Small intestine (tissue), 7 donors: Measurements from ENCODE around the gene ACADSB. TPM values are rescaled to one million over a fixed set of nuclear protein-coding genes. Genes with fewer than 3 reads are reported as not detected.

Experiments
- DNase-seq, 2 donors: peaks; one replicate each; pipeline versions ENCODE4 v3.0.0 to v3.0.0-alpha.2; 2013
- FAIRE-seq: peaks from 2 replicates; lab custom pipeline; 2012; peaks lifted over from hg19 to GRCh38; lab: Jason Lieb, UNC
- H3K27ac ChIP-seq, 3 donors: one replicate each; pipeline ENCODE4 v1.5.1; 2013; ENCODE audit warnings: low read length in 2 of 3, mild to moderate bottlenecking in 2 of 3, control low read depth in 1 of 3, inconsistent platforms in 1 of 3, low read depth in 1 of 3, moderate library complexity in 1 of 3
- H3K27me3 ChIP-seq, 3 donors: one replicate each; pipeline ENCODE4 v1.6.1; 2013; ENCODE audit warnings: low read length in 3 of 3, inconsistent platforms in 1 of 3; ENCODE audit not compliant: control insufficient read depth in 3 of 3, insufficient read depth in 3 of 3
- H3K36me3 ChIP-seq, 3 donors: one replicate each; pipeline ENCODE4 v1.6.1; 2013; ENCODE audit warnings: low read length in 3 of 3, inconsistent platforms in 1 of 3, low read depth in 1 of 3, mild to moderate bottlenecking in 1 of 3, moderate library complexity in 1 of 3; ENCODE audit not compliant: control insufficient read depth in 3 of 3, insufficient read depth in 2 of 3
- H3K4me1 ChIP-seq, 3 donors: one replicate each; pipeline ENCODE4 v1.6.1; 2013; ENCODE audit warnings: low read length in 2 of 3, inconsistent platforms in 1 of 3, low read depth in 1 of 3, mild to moderate bottlenecking in 1 of 3, moderate library complexity in 1 of 3; ENCODE audit not compliant: control insufficient read depth in 3 of 3, insufficient read depth in 2 of 3
- H3K4me3 ChIP-seq, 3 donors: one replicate each; pipeline ENCODE4 v1.5.1; 2013; ENCODE audit warnings: low read length in 3 of 3, control low read depth in 1 of 3, inconsistent platforms in 1 of 3, low read depth in 1 of 3, mild to moderate bottlenecking in 1 of 3, moderate library complexity in 1 of 3
- H3K9me3 ChIP-seq, 2 donors: one replicate each; pipeline ENCODE4 v1.6.1; 2013; ENCODE audit warnings: low read depth in 1 of 2, low read length in 1 of 2; ENCODE audit not compliant: control insufficient read depth in 2 of 2, insufficient read depth in 1 of 2
- WGBS, 3 donors: extraction: QIAGEN DNeasy Blood & Tissue Kit; methylation state at CpG; one replicate each; pipeline ENCODE4 v1.1.7; 2013; 5-methylcytosine and 5-hydroxymethylcytosine counted together
- polyA plus RNA-seq, 4 donors: library from polyadenylated mRNA; stranded (reverse) in 3 of 4; unstranded in 1 of 4; fragments of 200-250 nt in 3 of 4; fragments of 120-200 nt in 1 of 4; gene quantifications; one replicate each; pipeline versions ENCODE4 v1.2.1 to v1.2.3, GENCODE V29; 2013
- donor health status: healthy with polysubstance abuse.
- donor health status: control.
- donor health status: control.
- donor health status: Bipolar disorder and iron deficiency.
- donor health status: healthy.

The ACADSB gene
- polyA plus RNA-seq, 4 donors = 7.7 to 26.4 (median 13.5) TPM

DNA sequence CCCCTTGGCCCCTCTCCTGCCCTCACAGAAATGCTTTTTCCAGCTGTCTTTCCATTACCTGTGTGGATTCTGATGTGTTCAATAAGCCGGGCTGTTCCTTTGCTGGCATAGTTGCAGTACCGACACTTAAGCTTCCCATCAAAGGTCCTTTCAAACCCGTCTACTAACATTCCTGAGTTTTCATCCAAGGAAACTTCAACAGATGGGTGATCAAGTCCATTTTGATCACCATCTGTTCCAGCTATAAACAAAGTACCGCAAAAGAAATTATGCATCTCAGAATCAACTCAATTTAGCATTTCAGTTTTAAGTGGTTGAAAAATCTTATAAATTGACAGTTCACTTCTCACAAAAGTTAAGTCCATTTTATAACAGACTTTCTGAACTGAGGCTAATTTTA, 12.9 kb upstream of the ACADSB start:
- FAIRE-seq (no peak), DNase-seq (no peak)
- peaks cover 11 to 13% (median 11%) of the 10 kb centered on the region in 3 donors for H3K36me3 ChIP-seq
- no peaks in the 10 kb centered on the region for H3K4me1 ChIP-seq
- no peaks in the 10 kb centered on the region for H3K9me3 ChIP-seq
- 79 to 93% (median 91%) methylated on average over 4 of the region's 4 CpGs for WGBS, 3 donors
- H3K27ac ChIP-seq = no peak overlapping the region
- H3K27me3 ChIP-seq = no peaks in the 10 kb centered on the region
- no peak overlapping the region for H3K4me3 ChIP-seq

DNA sequence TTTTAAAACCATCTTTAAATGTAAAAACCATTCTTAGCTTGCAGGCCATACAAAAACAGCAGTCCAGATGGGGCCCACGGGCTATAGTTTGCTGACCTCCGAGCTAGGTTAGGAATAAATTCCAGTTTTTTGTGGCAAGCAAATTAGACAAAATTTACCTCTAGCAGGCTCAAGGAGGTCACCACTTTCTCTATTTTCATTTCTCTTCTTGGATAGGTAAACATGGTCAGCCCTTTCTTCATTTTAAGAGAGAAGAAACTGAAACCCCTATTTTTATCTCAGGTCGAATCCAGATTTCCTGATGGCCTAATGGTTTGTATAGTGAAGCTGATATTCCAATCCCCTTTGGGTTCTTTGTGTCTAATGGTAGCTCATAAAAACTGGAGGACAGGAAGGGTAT, 10.9 kb upstream of the ACADSB start:
- Histone ChIP-seq H3K27me3 (no peaks in the 10 kb centered on the region), H3K4me1 (no peaks in the 10 kb centered on the region), H3K27ac (no peak overlapping the region), H3K9me3 (no peaks in the 10 kb centered on the region), H3K36me3 (peaks cover 11 to 13% (median 11%) of the 10 kb centered on the region in 3 donors), H3K4me3 (no peak overlapping the region)
- no peak for FAIRE-seq
- 75 to 90% (median 81%) methylated on average over 3 of the region's 3 CpGs for WGBS, 3 donors
- DNase-seq = no peak

DNA sequence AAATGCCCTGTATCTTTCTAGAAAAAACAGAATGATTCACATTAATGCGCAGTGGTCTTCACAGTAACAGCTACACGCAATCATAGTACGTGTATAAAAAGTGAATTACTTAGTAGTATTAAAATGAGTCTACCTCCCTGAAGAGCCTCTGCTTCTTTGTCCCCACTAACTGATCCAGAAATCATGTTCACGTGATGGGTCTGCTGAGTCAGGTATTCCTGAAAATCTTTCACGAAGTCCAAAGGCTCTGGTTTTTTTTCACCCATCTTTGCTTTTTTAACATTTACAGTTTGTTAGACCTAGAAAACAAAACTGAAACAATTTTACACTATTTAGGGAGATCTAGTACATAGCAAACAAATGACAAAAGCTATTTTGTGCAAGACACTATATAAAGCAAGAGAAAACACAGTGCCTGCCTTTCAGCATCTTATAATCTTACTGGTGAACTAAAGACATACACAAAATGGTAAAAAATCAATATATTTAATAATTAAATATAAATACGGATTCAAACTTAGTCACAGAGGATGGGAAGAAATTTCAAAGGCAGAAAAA, 10.4 kb upstream of the ACADSB start:
- H3K9me3 ChIP-seq = no peaks in the 10 kb centered on the region
- no peaks in the 10 kb centered on the region for H3K4me1 ChIP-seq
- peaks cover 11 to 13% (median 11%) of the 10 kb centered on the region in 3 donors for H3K36me3 ChIP-seq
- H3K27ac ChIP-seq = no peak overlapping the region
- FAIRE-seq (no peak), DNase-seq (no peak)
- no peak overlapping the region for H3K4me3 ChIP-seq
- H3K27me3 ChIP-seq = no peaks in the 10 kb centered on the region
- 92 to 93% (median 93%) methylated on average over 6 of the region's 6 CpGs for WGBS, 3 donors

DNA sequence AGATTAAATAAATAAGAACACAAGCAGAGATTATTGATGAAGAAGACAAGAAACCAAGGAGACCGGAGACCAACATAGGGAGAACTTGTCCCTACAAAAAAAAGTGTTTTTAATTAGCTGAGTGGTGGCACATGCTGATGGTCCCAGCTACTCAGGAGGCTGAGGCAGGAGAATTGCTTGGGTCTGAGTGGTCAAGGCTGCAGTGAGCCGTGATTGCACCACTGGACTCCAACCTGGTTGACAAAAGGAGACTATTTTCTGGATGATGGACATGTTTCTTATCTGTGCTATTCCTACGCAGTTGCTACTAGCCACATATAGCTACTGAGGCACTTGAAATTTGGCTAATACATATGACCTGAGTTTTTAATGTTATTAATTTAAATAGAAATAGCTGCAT, 9.9 kb upstream of the ACADSB start:
- Histone ChIP-seq H3K27ac (no peak overlapping the region), H3K9me3 (no peaks in the 10 kb centered on the region), H3K36me3 (peaks cover 7 to 13% (median 8%) of the 10 kb centered on the region in 3 donors), H3K4me3 (no peak overlapping the region), H3K4me1 (no peaks in the 10 kb centered on the region), H3K27me3 (no peaks in the 10 kb centered on the region)
- WGBS, 3 donors = 95 to 98% (median 98%) methylated on average over 3 of the region's 3 CpGs
- DNase-seq (no peak), FAIRE-seq (no peak)

DNA sequence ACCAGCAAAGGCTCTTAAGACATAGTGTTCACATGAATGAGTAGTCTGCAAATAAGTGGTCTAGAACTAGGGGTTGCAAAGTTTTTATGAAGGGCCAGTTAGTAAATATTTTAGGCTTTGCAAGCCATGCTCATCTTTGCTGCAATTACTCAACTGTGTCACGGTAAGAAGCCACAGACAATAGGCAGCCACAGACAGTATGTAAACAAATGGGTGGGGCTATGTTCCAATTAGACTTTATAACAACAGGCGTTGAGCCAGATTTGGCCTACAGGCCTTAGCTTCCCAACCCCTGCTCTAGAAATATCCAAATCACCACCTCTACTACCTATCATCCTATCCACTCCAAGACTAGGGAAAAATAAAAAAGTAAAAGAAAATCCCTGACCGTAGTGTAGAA, 9.5 kb upstream of the ACADSB start:
- FAIRE-seq = no peak
- peaks cover 4 to 10% (median 6%) of the 10 kb centered on the region in 3 donors for H3K36me3 ChIP-seq

DNA sequence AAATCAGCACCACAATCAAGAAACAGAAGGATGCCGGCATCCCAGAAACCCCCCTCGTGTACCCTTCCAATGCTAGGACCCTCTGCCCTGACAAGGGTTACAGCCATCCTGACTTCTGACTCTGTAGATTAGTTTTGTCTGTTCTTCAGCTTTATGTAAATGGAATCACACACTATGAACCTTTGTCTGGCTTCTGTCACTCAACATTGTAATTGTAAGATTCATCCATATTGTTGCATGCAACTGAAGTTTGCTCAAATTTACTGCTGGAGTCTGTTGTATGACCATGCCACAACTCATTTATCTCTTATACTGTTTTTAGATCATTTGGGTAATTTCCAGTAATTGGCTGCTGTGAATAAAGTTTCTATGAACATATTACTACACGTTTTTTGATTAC, 8.7 kb upstream of the ACADSB start:
- FAIRE-seq = no peak
- no peak overlapping the region for H3K4me3 ChIP-seq

More for the DNA sequence above, 9.5 kb upstream of the ACADSB start:
- Histone ChIP-seq H3K27me3 (no peaks in the 10 kb centered on the region), H3K4me3 (no peak overlapping the region), H3K4me1 (no peaks in the 10 kb centered on the region), H3K27ac (no peak overlapping the region), H3K9me3 (no peaks in the 10 kb centered on the region)
- 25 to 49% (median 28%) methylated on average over 3 of the region's 3 CpGs for WGBS, 3 donors
- peak in 1 of 2 donors; percentile 11 for DNase-seq

DNA sequence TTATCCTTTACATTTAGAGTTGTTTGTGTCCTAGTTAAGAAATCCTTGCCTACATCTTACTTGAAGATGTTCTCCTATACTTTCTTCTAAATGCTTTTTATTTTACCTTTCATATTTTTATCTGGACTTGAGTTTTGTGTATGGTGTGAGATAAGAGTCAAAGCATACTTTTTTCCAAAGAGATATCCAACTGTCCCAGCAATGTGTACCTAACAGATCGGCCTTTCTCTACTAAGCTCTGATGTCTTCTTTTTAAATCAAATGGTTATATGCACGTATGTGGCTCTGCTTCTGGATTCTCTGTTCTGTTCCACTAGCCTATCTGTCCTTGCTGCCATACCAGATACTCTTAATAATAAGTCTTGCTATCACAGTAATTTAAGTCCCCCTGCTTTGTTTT, 7.4 kb upstream of the ACADSB start:
- no peaks in the 10 kb centered on the region for H3K9me3 ChIP-seq
- H3K36me3 ChIP-seq = peaks cover 4 to 5% (median 4%) of the 10 kb centered on the region in 3 donors
- 94 to 98% (median 96%) methylated on average over 2 of the region's 2 CpGs for WGBS, 3 donors
- DNase-seq = no peak
- H3K27me3 ChIP-seq = no peaks in the 10 kb centered on the region
- H3K4me3 ChIP-seq = no peak overlapping the region
- H3K4me1 ChIP-seq = no peaks in the 10 kb centered on the region
- no peak overlapping the region for H3K27ac ChIP-seq
- FAIRE-seq = no peak

More for the DNA sequence above, 8.7 kb upstream of the ACADSB start:
- Histone ChIP-seq H3K27ac (no peak overlapping the region), H3K27me3 (no peaks in the 10 kb centered on the region), H3K9me3 (no peaks in the 10 kb centered on the region), H3K36me3 (peaks cover 4 to 8% (median 6%) of the 10 kb centered on the region in 3 donors), H3K4me1 (no peaks in the 10 kb centered on the region)
- no peak for DNase-seq
- WGBS, 3 donors = 74 to 81% (median 79%) methylated on average over 3 of the region's 3 CpGs

DNA sequence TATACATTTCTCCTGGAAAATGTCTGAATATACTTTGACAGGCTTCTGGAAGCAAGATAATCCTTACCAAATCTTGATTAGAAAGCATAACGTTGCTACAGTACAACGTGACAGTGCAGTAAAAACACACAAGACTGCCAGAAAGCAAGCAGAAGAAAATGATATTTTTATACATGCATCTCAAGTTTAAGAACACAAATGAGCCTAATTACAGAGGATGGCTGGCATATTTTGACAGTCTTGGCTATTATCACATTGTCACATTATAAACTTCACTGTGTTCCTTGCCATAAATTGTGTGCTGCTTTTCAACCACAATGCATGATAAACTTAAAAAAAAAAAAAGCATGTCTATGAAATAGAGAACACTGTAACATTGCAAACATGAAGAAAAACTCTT, 4.5 kb upstream of the ACADSB start:
- H3K4me1 ChIP-seq = peaks cover 0 to 6% (median 4%) of the 10 kb centered on the region in 3 donors
- no peak overlapping the region for H3K4me3 ChIP-seq
- H3K27me3 ChIP-seq = no peaks in the 10 kb centered on the region
- 27 to 48% (median 44%) methylated on average over 2 of the region's 2 CpGs for WGBS, 3 donors
- DNase-seq = no peak
- no peaks in the 10 kb centered on the region for H3K9me3 ChIP-seq
- H3K27ac ChIP-seq = no peak overlapping the region
- H3K36me3 ChIP-seq = no peaks in the 10 kb centered on the region
- FAIRE-seq = no peak
